HG03565 (cell line): ENCODE measurements around the gene MICU1.

Experiments
- ATAC-seq: cut with Tn5 transposase; IDR thresholded peaks from one replicate; pipeline ENCODE4 v1.9.1; 2021; ENCODE audit warnings: mild to moderate bottlenecking, moderate library complexity; ENCODE audit not compliant: unreplicated experiment

MICU1 gene

GRCh38 chr10:72637398-72637857 lies 11.5 kb upstream of the MICU1 start:
- peak; percentile 59 for ATAC-seq

GRCh38 chr10:72630144-72630543 lies 4.3 kb upstream of the MICU1 start:
- ATAC-seq: no peak

GRCh38 chr10:72626444-72626754 lies 520 bp upstream of the MICU1 start:
- no peak for ATAC-seq

GRCh38 chr10:72625276-72625607 lies 637 bp downstream of the MICU1 start:
- ATAC-seq: no peak

GRCh38 chr10:72622271-72622670 lies 3.6 kb downstream of the MICU1 start:
- ATAC-seq: no peak

- no peak for ATAC-seq
Measured at GRCh38 chr10:72616716-72617115, 9.2 kb downstream of the MICU1 start.

- no peak for ATAC-seq
Measured at GRCh38 chr10:72615970-72616369, 9.9 kb downstream of the MICU1 start.

- no peak for ATAC-seq
Measured at GRCh38 chr10:72612203-72612826, 13.6 kb downstream of the MICU1 start.

- ATAC-seq: no peak
Measured at GRCh38 chr10:72611783-72612182, 14.1 kb downstream of the MICU1 start.

- ATAC-seq: no peak
Measured at GRCh38 chr10:72610466-72610865, 15.4 kb downstream of the MICU1 start.

GRCh38 chr10:72605122-72605521 lies 20.8 kb downstream of the MICU1 start:
- ATAC-seq: no peak

GRCh38 chr10:72601144-72601543 lies 24.7 kb downstream of the MICU1 start:
- no peak for ATAC-seq

GRCh38 chr10:72598769-72599701 lies 26.8 kb downstream of the MICU1 start:
- no peak for ATAC-seq

GRCh38 chr10:72597897-72598296 lies 28.0 kb downstream of the MICU1 start:
- ATAC-seq: no peak

GRCh38 chr10:72595436-72595835 lies 30.4 kb downstream of the MICU1 start:
- no peak for ATAC-seq

GRCh38 chr10:72593963-72594362 lies 31.9 kb downstream of the MICU1 start:
- no peak for ATAC-seq

- no peak for ATAC-seq
Measured at GRCh38 chr10:72588266-72588665, 37.6 kb downstream of the MICU1 start.

- ATAC-seq: no peak
Measured at GRCh38 chr10:72587568-72587967, 38.3 kb downstream of the MICU1 start.

GRCh38 chr10:72574636-72575035 lies 51.2 kb downstream of the MICU1 start:
- ATAC-seq: no peak

GRCh38 chr10:72573079-72573478 lies 52.8 kb downstream of the MICU1 start:
- no peak for ATAC-seq

- ATAC-seq: no peak
Measured at GRCh38 chr10:72567889-72568640, 57.8 kb downstream of the MICU1 start.

- ATAC-seq: no peak
Measured at GRCh38 chr10:72567421-72567820, 58.5 kb downstream of the MICU1 start.
